NT2/D1 (cell line): ENCODE data around the gene FAM216B.

Source experiments
- SUZ12 ChIP-seq: IDR thresholded peaks from 2 replicates; pipeline ENCODE4 v1.6.1; 2011; ENCODE audit not compliant: insufficient read length, insufficient read depth; ENCODE audit errors: extremely low read depth
- YY1 ChIP-seq: IDR thresholded peaks from 2 replicates; pipeline ENCODE4 v1.6.1; 2011; ENCODE audit not compliant: insufficient read length, insufficient read depth
- ZNF274 ChIP-seq: IDR thresholded peaks from 2 replicates; pipeline ENCODE4 v1.6.1; 2011; ENCODE audit warnings: mild to moderate bottlenecking, low read depth, low read length

DNA sequence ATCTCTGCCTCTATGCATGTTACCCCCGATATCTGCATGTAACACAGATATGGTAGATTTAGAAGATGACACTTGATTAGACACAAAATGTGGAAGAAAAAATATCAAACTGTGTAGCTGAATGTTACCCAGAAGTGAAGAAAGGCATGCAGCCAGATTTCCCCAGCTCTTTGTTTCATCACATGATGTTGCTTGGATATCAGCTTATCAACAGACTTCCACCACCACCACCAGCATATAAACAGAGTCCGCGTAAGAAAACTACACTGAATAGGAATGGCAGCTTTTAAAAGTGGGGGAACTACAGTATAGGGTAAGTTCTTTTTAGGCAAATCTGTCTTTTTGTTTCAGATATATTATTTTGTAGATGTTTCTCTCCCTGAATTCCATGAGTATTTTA is at the start of gene FAM216B:
- no peak for TF ChIP-seq YY1
- TF ChIP-seq ZNF274, result no peak
- no peak for TF ChIP-seq SUZ12
